ENCODE measurements around the gene BGN. TPM values are rescaled to one million over a fixed set of nuclear protein-coding genes. Genes with fewer than 3 reads are reported as not detected.

The BGN gene
- total RNA-seq, 1 experiment from 2014 or later = 0.37 TPM

- no peaks in the 10 kb centered on the region for H4K20me1 ChIP-seq (ENCODE audit: insufficient read depth)
- H3K36me3 ChIP-seq (ENCODE audit: control insufficient read depth in 1 of 2, insufficient read depth in 2 of 2, low read length in 2 of 2) = 0 out of 4 replicates have a peak, but pooled peaks cover 0 to 3% of the 10 kb centered on the region in 2 experiments
- no peaks in the 10 kb centered on the region for H3K4me1 ChIP-seq (ENCODE audit: control insufficient read depth in 1 of 2, insufficient read depth in 2 of 2, low read length in 2 of 2)
- CTCF ChIA-PET = no interaction called here
- H3K9me2 ChIP-seq (ENCODE audit: insufficient read depth) = no peaks in the 10 kb centered on the region
- RAD21 ChIA-PET (ENCODE audit: low non-redundant PET in 1 of 2, low total read pairs in 2 of 2, uncharacterized antibody in 2 of 2, unreplicated experiment in 2 of 2) = no interaction called here
- DNase-seq (ENCODE audit: low read depth, low spot score) = no peak
- no peak for TF ChIP-seq CBX3 (IDR thresholded peaks at IDR 0.05; ENCODE audit: low read depth)
- no peak for TF ChIP-seq SP1 (IDR thresholded peaks at IDR 0.05; ENCODE audit: low read depth)
- no peak for TF ChIP-seq EZH2 (IDR thresholded peaks at IDR 0.05)
- no TSS peak for BruUV-seq (replicated peaks)
- intact Hi-C loops (cut with micrococcal nuclease) = no loop called here
- no peak overlapping the region for H3K4me2 ChIP-seq (ENCODE audit: low read length)
- H2AFZ ChIP-seq (ENCODE audit: low read depth, low read length, poor library complexity, severe bottlenecking) = no peak overlapping the region
- POLR2A ChIA-PET = no interaction called here
- no peak overlapping the region for H3K9ac ChIP-seq (ENCODE audit: low read length)
- H3K4me3 ChIP-seq (replicated peaks in 1 of 2; ENCODE audit: low read depth in 1 of 2, low read length in 2 of 2) = no peak overlapping the region
- no peaks in the 10 kb centered on the region for H3K79me2 ChIP-seq (ENCODE audit: insufficient read depth, low read length)
- no peak overlapping the region for H3K27ac ChIP-seq (ENCODE audit: low read depth, low read length)
- no peaks in the 10 kb centered on the region for H3K9me3 ChIP-seq (ENCODE audit: control insufficient read depth in 1 of 2, insufficient read depth in 1 of 2, low read depth in 1 of 2, low read length in 2 of 2)
- no peaks in the 10 kb centered on the region for H3K27me3 ChIP-seq (ENCODE audit: insufficient read depth, low read length)
- ATAC-seq = no peak
Observed at GRCh38 chrX:153455571-153455970, 39.2 kb upstream of the BGN start.

- Histone ChIP-seq H3K9me2 (ENCODE audit: insufficient read depth) (no peaks in the 10 kb centered on the region), H3K9ac (ENCODE audit: low read length) (no peak overlapping the region), H3K4me1 (ENCODE audit: control insufficient read depth in 1 of 2, insufficient read depth in 2 of 2, low read length in 2 of 2) (no peaks in the 10 kb centered on the region), H3K9me3 (ENCODE audit: control insufficient read depth in 1 of 2, insufficient read depth in 1 of 2, low read depth in 1 of 2, low read length in 2 of 2) (no peaks in the 10 kb centered on the region), H2AFZ (ENCODE audit: low read depth, low read length, poor library complexity, severe bottlenecking) (no peak overlapping the region), H3K27ac (ENCODE audit: low read depth, low read length) (no peak overlapping the region), H3K36me3 (ENCODE audit: control insufficient read depth in 1 of 2, insufficient read depth in 2 of 2, low read length in 2 of 2) (0 out of 4 replicates have a peak, but pooled peaks cover 0 to 3% of the 10 kb centered on the region in 2 experiments), H3K79me2 (ENCODE audit: insufficient read depth, low read length) (no peaks in the 10 kb centered on the region), H3K27me3 (ENCODE audit: insufficient read depth, low read length) (no peaks in the 10 kb centered on the region), H4K20me1 (ENCODE audit: insufficient read depth) (no peaks in the 10 kb centered on the region), H3K4me2 (ENCODE audit: low read length) (no peak overlapping the region), H3K4me3 (replicated peaks in 1 of 2; ENCODE audit: low read depth in 1 of 2, low read length in 2 of 2) (no peak overlapping the region)
- ATAC-seq (no peak), DNase-seq (ENCODE audit: low read depth, low spot score) (no peak)
- no TSS peak for BruUV-seq (replicated peaks)
- TF ChIP-seq JUND (IDR thresholded peaks at IDR 0.05) = no peak
- TF ChIP-seq REST (IDR thresholded peaks at IDR 0.05; ENCODE audit: low read depth) = no peak
- ChIA-PET POLR2A (no interaction called here), RAD21 (ENCODE audit: low non-redundant PET in 1 of 2, low total read pairs in 2 of 2, uncharacterized antibody in 2 of 2, unreplicated experiment in 2 of 2) (no interaction called here), CTCF (no interaction called here)
- intact Hi-C loops (cut with micrococcal nuclease) = no loop called here
Observed at GRCh38 chrX:153456161-153456560, 38.6 kb upstream of the BGN start.

Data from HCT116 (cell line).